Measurements from ENCODE around the gene FGF13.

DNA sequence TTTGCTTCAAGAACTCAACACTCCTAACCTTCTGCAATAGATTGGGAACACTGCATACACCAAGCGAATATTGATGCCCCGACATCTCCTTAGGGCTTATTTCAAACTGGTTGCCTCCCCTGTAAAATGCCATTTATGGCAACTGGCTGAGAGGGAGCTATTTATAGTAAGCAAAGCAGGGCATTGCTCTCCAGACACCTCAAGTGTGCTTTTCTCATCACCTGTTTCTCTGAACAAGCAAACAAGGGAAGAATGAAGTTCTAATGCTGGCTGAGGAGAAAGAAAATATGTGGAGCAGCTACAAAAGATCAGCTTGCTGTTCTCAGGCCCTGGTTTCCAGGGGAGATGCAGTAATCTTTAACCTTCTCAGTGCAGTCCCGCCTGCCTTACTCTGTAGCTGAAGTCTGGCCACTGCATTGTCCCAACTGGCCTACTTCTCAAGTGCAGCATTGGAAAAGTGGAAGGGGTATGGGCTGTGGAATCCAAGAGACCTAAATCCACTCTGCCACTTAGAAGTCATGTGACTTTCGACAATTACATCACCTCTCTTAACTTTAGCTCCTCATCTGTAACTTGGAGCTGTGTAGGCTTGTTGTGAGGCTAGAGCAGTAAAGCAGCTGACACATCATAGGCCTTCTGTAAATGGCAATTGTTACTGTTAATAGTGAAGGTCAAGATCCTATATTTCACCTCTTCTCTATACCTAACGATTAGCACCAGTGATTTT is 47.9 kb upstream of the FGF13 start:
- TF ChIP-seq, protein P1, sequence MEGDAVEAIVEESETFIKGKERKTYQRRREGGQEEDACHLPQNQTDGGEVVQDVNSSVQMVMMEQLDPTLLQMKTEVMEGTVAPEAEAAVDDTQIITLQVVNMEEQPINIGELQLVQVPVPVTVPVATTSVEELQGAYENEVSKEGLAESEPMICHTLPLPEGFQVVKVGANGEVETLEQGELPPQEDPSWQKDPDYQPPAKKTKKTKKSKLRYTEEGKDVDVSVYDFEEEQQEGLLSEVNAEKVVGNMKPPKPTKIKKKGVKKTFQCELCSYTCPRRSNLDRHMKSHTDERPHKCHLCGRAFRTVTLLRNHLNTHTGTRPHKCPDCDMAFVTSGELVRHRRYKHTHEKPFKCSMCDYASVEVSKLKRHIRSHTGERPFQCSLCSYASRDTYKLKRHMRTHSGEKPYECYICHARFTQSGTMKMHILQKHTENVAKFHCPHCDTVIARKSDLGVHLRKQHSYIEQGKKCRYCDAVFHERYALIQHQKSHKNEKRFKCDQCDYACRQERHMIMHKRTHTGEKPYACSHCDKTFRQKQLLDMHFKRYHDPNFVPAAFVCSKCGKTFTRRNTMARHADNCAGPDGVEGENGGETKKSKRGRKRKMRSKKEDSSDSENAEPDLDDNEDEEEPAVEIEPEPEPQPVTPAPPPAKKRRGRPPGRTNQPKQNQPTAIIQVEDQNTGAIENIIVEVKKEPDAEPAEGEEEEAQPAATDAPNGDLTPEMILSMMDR (IDR thresholded peaks at IDR 0.05) = no peak
- TF ChIP-seq POLR2A (IDR thresholded peaks at IDR 0.05) = no peak
